Purkinje cell (primary cell): ENCODE measurements around the gene HSD17B10. TPM values are rescaled to one million over a fixed set of nuclear protein-coding genes. Genes with fewer than 3 reads are reported as not detected.

Experiments
- polyA plus RNA-seq: library from polyadenylated mRNA; unstranded; fragments of >200 nt; fragmentation: Nextera tagmentation; gene quantifications from 2 replicates; pipeline ENCODE4 v1.2.1, GENCODE V29; 2014

Gene HSD17B10
- 21.2 and 28.5 TPM in 2 replicates for polyA plus RNA-seq

GRCh38 chrX:53433651-53434639, at the start of gene HSD17B10:
Gene HSD17B10 (minus strand): TSS chrX:53434370. CDS start chrX:53434345, 25 bp downstream.

GRCh38 chrX:53422861-53423306, 11.3 kb downstream of the HSD17B10 start, which contains the start of gene RIBC1:
Gene RIBC1 (plus strand): TSS chrX:53422873. CDS start chrX:53426277, 3,404 bp downstream.

GRCh38 chrX:53422086-53422860, 11.9 kb downstream of the HSD17B10 start, which contains the start of gene SMC1A:
Gene SMC1A (minus strand): TSS chrX:53422654. CDS start chrX:53422600, 54 bp downstream.

Other genes starting within 250 kb of the HSD17B10 start
- 3.4 and 6.9 TPM in 2 replicates for gene KDM5C, start 209.2 kb downstream of the HSD17B10 start, polyA plus RNA-seq
- gene IQSEC2, start 152.8 kb downstream of the HSD17B10 start, polyA plus RNA-seq, result 0.06 and 1.2 TPM in 2 replicates
- 14.2 and 16.2 TPM in 2 replicates for gene SMC1A, start 11.7 kb downstream of the HSD17B10 start, polyA plus RNA-seq
- not detected in 2 replicates for gene RIBC1, start 11.5 kb downstream of the HSD17B10 start, polyA plus RNA-seq